GM12864 (cell line): ENCODE data around the gene VGLL4.
"Not testable (repeated sequence)": the region's sequence is repeated elsewhere in the genome, so short reads cannot be mapped to it uniquely, and the experiment has no call there.

Experiments
- DNase-seq: peaks from one replicate; pipeline ENCODE4 v3.0.0-alpha.2; 2011; ENCODE audit warnings: low read depth
- H3K4me3 ChIP-seq: 2 replicates; pipeline ENCODE4 v1.5.1; 2011; ENCODE audit warnings: mild to moderate bottlenecking, low read depth, low read length, control low read depth
- TF ChIP-seq, protein P1 (sequence below): IDR thresholded peaks from 2 replicates; pipeline ENCODE4 v1.5.1; 2011; ENCODE audit warnings: low read depth, mild to moderate bottlenecking, moderate library complexity, low read length, control low read depth, inconsistent platforms; ENCODE audit errors: missing control alignments

Gene VGLL4

DNA sequence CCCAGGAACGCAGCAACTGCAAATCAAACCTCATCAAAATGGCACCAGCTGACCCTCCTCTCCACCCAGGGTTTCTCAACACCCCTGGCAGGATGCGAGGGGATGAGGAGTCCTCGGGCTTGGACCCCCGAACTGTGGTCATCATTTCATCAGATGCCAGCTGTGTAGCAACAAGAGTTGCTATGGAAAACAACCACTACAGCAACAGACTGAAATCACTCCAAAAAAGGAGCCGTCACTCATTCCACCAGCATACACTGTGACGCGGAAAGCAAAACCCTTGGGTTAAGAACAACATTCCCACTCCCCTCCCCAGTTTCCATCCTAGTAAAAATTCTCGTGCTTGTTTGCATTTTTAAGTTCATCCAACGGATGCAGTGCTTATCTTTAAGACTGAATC lies 40.1 kb downstream of the VGLL4 start:
- DNase-seq, result no peak
- TF ChIP-seq, protein P1, sequence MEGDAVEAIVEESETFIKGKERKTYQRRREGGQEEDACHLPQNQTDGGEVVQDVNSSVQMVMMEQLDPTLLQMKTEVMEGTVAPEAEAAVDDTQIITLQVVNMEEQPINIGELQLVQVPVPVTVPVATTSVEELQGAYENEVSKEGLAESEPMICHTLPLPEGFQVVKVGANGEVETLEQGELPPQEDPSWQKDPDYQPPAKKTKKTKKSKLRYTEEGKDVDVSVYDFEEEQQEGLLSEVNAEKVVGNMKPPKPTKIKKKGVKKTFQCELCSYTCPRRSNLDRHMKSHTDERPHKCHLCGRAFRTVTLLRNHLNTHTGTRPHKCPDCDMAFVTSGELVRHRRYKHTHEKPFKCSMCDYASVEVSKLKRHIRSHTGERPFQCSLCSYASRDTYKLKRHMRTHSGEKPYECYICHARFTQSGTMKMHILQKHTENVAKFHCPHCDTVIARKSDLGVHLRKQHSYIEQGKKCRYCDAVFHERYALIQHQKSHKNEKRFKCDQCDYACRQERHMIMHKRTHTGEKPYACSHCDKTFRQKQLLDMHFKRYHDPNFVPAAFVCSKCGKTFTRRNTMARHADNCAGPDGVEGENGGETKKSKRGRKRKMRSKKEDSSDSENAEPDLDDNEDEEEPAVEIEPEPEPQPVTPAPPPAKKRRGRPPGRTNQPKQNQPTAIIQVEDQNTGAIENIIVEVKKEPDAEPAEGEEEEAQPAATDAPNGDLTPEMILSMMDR, result no peak
- no peak overlapping the region; the same call in 1 of the 2 replicates for H3K4me3 ChIP-seq

DNA sequence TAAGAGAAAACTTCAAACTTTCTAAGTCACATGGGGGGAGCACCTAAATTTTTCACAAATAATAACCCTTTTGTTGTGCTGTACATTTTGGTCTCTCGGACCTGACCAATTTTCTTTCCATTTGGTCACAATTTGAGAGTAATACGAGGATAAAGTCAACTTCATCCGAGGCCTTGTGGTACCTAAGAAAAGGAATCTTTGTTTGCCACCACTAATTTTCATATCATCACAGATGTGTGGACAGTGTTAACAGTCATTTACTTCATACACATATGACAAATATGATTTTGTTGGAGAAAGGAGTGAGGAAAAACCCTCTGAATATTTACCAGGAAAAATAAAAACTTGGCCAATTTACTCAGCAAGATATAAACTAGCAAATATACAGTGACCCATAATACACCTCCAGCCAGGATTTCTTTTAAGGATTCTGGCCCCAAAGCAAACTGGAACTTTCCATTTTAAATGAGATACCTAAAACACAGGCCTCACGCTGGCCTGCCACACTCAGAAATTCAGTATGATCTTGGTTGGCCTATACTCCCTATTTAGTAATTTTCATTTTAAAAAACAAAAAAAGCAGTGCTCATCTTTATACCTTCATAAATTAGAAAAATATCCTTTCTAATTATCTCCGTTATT lies 40.7 kb downstream of the VGLL4 start:
- H3K4me3 ChIP-seq, result no peak overlapping the region; the same call in 1 of the 2 replicates
- TF ChIP-seq, protein P1, result no peak
- no peak for DNase-seq

- peak overlapping the region; percentile 0; the same call in 1 of the 2 replicates for H3K4me3 ChIP-seq
- DNase-seq, result no peak
Observed at GRCh38 chr3:11602239-11602840, 41.4 kb downstream of the VGLL4 start.

DNA sequence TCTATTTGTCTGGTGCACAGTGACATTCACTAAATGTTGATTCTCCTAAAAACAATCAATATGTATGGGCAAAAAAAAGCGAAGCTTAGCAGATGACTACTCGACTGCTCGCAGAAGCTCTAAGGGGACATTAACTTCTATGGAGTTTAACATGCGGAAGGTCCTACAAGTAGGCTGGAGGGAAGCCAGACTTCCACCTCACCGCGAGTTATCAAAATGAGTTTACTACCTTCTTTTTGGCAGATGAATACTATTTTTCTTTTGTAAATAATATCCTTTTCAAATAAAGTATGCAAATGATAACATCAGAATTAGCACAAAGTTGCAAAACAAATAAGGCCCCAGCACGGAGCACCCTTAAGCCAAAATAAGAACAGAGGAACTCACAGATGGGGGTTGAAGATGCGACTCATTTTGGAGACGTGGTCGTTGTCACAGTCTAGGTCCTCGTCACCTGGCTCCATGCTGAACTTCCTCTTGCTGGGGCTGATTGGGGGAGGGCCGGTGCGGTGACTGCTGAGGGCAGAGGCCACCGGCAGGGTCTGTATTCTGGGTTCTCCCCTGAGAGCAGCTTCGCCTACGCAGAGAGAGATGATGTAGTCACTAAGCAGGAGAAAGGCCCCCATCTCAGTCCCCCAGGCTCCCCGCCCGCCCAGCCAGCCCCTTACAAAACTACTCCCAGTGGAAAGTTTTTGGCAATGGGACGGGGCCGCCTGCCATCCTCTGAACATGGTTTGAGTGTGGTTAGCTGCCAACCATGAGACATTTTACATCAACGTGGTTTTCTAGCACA lies 42.1 kb downstream of the VGLL4 start:
- TF ChIP-seq, protein P1, result no peak
- peak; percentile 59 for DNase-seq
- H3K4me3 ChIP-seq, result peak overlapping the region; percentile 0; the same call in 1 of the 2 replicates

More at GRCh38 chr3:11602239-11602840, 41.4 kb downstream of the VGLL4 start:
- TF ChIP-seq, protein P1, result no peak

DNA sequence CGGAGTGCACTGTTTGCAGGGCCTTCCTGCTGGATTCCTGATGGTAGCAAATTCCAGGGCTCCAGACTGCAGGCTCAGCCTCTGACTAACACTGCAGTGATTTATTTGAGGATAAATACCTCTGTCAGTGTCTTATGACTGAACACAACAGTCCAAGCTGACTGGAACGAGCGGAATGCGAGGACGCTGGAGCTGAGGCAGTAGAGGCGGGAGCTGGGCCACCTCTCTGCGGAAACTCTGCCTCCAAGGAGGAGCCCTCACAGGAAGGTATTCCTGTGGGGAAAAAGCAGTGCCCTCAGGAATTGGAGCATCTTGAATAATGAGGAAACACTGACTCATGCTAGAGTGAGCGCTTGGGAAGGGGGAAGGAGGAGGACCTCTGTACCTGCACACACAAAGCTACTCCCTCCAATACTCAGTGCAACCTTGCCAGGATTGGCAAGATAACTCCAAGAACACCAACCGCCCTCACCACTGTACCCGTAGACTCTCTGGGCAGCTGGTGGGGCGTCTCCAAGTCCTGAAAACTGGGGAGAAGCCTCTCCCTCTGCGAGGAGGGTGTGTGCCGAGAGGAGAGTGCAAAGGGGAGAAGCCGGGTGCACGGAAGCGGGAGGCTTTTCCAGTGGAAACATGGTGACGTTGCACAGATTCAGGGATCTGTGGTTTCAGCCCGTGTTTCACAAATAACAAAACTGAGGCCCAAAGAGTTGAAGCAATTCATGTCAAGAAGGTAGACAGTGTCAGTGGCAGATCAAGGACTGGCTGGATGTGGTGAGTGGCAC lies 43.0 kb downstream of the VGLL4 start:
- no peak for DNase-seq
- H3K4me3 ChIP-seq, result no peak overlapping the region
- TF ChIP-seq, protein P1, result no peak

- TF ChIP-seq, protein P1, result no peak
- DNase-seq, result no peak
- no peak overlapping the region for H3K4me3 ChIP-seq
Observed at GRCh38 chr3:11596387-11596786, 47.3 kb downstream of the VGLL4 start.

DNA sequence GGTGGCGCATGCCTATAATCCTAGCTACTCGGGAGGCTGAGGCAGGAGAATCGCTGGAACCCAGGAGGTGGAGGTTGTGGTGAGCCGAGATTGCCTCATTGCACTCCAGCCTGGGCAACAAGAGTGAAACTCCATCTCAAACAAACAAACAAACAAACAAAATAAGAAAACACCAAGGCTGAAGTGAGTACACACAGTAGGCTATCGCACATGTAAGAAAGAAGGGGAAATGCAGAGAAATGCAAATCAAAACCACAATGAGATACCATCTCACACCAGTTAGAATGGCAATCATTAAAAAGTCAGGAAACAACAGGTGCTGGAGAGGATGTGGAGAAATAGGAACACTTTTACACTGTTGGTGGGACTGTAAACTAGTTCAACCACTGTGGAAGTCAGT lies 48.7 kb downstream of the VGLL4 start:
- not testable (repeated sequence) for DNase-seq, H3K4me3 ChIP-seq
